HUDEP-2 (cell line): Measurements from ENCODE around the gene ZNF610.

Source experiments
- DNase-seq, 76 experiments: peaks; one replicate each; lab custom pipeline; 2025; ENCODE audit not compliant: unreplicated experiment in 76 of 76; lab: John Stamatoyannopoulos, UW

ZNF610 gene

DNA sequence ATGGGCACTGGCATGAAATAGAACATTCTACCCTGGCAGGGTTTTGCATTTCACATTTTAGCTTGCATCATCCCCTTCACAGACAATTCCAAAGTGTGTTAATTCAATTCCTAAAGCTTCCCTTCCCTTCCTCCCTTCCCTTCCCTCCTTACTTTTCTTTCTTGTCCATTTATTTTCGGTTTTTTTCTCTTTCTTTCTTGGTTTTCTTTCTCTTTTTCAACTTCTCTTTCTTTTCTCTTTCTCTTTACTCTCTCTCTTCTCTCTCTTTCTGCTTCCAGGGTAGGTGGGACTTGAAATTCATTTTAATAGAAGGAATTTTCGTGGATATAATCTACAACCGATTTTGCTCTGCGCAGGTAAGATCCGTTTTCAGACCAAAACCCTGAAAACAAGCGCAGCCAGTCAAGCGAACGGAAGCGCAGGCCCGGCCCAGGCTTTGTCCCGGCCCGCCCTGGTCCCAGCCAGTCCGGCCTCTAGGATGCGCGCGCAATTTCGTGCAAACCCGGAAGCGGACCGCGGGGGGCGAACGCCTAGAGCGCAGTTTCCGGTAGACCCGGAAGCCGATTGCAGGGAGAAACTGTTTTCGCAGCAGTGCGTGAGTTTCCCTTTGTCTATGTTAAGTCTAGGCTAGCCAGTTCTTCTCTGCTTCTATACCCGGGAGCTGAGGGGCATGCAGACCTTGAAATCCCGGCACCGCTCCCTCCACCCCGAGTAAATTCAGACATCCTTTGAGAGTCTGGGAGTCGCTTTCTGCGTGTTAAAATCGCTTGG, 61.5 kb downstream of the ZNF610 start, which contains the start of gene ZNF528:
ZNF528 (plus strand) TSS at position 540 of the 771 bp plus-strand sequence. CDS start 4,165 bp downstream, outside the sequence.
- DNase-seq = peak in 65 of 76 experiments; percentile 2 to 90 (median 68)

DNA sequence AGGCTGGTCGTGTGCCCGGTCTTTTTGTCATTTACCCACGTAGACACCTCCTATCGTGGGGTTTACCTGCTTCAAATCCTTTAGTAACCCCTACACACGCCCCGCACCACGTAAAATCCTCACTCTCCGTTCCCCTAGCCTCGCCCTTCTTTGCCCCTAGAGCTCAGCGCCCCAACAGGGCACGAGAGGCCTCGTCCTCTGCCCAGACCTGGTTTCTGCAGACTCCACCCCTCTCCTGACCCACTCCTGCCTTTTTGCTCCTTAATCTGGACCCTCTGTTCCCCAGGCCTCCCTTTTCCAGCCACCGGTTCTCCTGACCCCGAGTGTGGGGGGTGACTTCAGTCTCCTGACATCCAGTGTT, 62.0 kb downstream of the ZNF610 start:
- peak in 1 of 76 experiments; percentile 31 for DNase-seq

DNA sequence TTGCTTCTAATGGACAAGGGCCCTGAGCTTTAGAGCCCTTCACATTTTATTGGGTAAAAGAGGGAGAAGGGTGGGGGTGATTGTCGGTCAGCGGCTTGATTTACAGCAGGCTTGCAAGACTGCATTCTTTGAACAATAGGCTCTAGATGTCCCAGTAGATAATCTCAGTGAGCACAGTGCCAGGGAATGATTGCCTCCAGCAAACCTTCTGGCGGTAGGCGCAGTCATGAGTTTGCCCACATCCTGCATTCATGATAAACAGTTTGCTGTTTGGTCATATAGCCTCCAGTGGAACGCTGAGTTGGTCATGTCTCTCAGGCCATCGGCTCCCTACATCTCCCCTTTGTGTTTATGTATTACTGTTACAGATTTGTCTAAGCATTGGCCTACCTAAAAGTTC, 74.2 kb downstream of the ZNF610 start:
- no peak for DNase-seq

DNA sequence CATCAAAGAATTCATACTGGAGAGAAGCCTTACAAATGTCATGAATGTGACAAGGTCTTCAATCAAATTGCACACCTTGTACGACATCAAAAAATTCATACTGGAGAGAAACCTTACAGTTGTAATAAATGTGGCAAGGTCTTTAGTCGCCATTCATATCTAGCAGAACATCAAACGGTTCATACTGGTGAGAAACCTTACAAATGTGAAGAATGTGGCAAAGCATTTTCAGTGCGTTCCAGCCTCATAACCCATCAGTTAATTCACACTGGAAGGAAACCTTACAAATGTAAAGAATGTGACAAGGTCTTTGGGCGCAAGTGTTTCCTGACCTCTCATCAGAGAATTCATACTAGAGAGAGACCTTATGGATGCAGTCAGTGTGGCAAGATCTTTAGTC, 79.7 kb downstream of the ZNF610 start:
- no peak for DNase-seq
